NCI-H774 (cell line): ENCODE data around the gene GCC2.
"Not testable (repeated sequence)": the region's sequence is repeated elsewhere in the genome, so short reads cannot be mapped to it uniquely, and the experiment has no call there.

ENCODE experiments used
- DNase-seq: peaks from one replicate; lab custom pipeline; 2025; lab: John Stamatoyannopoulos, UW

GCC2 gene

GRCh38 chr2:108441712-108442111, 7.3 kb upstream of the GCC2 start:
- DNase-seq = no peak

DNA sequence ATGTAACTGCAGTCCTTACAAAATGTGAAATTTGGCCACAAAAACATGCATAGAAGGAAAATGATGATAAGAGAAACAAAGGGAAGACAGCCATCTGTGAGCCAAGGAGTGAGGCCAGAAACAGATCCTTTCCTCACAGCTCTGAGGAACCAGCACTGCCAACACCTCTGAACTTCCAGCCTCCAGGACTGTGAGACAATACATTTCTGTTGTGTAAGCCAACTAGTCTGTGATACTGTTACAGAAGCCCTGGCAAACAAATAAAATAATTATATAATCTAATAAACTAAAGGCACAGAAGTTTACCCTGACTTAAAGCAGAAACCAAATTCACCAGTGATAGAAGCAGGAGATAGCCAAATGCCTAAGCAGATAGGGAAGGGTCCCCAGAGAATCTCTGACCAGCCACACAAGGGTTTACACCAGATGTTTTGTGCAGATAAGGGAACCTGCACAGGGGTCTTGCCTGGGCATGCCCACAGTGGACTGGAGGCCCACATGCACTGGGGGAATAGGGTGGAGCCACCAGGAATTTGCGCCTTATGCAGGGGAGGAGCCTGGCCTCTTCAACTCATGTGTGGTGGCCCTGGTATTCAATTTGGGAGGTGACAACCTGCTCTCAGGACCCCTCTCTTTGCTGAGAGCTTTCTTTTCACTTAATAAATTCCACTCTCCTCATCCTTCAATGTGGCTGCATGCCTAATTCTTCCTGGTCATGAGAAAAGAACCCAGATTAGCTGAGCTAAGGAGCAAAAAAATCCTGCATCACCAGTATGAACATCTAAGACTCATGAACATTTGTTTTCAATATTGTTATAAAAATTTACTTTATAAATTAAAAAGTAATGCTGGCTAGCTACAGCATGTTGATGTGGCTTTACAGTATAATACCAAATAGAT, 3.8 kb upstream of the GCC2 start:
- no peak for DNase-seq

GRCh38 chr2:108446703-108447102, 2.3 kb upstream of the GCC2 start:
- no peak for DNase-seq

- no peak for DNase-seq
These were observed 894 bp upstream of the GCC2 start for GRCh38 chr2:108447947-108448677.

- DNase-seq = peak; percentile 14
These were observed 564 bp downstream of the GCC2 start for GRCh38 chr2:108449410-108450130.

DNA sequence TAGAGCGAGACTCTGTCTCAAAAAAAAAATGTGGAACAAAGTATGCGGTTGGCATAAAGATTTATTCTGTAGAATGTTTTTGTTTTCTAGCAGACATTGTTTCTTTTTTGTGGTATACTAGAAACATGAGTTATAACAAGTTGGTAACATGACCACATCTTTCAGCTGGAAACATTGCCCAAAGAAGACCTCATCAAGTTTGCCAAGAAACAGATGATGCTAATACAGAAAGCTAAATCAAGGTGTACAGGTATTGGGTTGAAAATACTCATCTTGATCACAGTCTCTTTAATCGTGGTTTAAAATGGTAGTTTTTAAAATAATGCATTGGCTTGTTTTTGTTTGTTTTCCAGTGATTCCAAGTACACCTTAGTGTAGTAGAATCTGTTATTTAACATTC, 1.9 kb downstream of the GCC2 start:
- no peak for DNase-seq

- no peak for DNase-seq
These were observed 3.0 kb downstream of the GCC2 start for GRCh38 chr2:108451976-108452375.

DNA sequence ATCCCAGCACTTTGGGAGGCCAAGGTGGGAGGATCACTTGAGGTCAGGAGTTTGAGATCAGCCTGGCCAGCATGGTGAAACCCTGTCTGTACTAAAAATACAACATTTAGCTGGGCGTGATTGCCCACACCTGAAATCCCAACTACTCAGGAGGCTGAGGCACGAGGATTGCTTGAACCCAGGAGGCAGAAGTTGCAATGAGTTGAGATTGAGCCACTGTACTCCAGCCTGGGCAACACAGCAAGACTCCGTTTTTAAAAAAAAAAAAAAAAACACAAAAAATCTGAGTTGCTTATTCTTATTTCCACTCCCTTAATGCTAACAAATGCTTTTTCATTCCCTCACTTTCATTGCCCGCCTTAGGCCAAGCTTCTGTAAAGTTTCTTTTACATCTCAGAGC, 4.5 kb downstream of the GCC2 start:
- not testable (repeated sequence) for DNase-seq

DNA sequence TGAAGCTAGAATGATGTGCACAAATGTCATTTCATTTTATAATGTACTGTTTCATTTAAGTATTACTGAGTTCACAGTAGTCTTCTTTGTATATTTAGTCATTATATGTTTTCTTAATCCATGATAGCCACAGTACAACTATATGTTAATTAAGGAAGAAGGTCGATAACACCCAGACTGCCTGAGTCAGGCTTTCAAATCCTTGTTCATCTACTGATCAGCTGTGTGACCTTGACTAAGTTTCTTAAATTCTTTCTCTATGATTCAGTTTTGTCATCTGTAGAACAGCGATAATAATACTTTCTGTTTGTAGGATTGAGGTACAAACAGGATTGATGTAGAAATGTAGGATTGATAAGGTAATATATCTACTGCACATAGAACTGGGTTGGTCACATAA, 5.4 kb downstream of the GCC2 start:
- no peak for DNase-seq

DNA sequence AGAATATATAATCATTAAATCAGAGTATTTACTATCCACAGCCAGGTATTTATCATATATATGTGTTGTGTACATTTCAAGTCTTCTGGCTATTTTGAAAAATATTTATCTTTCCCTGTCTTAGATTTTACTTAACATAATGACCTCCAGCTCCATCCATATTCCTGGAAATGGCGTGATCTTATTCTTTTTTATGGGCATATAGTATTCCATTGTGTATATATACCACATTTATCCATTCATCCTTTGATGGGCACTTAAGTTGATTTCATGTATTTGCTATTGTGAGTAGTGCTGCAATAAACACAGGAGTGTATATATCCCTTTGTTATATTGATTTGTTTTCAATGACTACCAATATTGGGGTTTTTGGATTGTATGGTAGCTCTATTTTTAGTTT, 6.6 kb downstream of the GCC2 start:
- no peak for DNase-seq

- DNase-seq = no peak
These were observed 9.1 kb downstream of the GCC2 start for GRCh38 chr2:108458082-108458481.

- DNase-seq = no peak
These were observed 10.4 kb downstream of the GCC2 start for GRCh38 chr2:108459441-108459840.

- DNase-seq = no peak
These were observed 11.5 kb downstream of the GCC2 start for GRCh38 chr2:108460345-108461037.

DNA sequence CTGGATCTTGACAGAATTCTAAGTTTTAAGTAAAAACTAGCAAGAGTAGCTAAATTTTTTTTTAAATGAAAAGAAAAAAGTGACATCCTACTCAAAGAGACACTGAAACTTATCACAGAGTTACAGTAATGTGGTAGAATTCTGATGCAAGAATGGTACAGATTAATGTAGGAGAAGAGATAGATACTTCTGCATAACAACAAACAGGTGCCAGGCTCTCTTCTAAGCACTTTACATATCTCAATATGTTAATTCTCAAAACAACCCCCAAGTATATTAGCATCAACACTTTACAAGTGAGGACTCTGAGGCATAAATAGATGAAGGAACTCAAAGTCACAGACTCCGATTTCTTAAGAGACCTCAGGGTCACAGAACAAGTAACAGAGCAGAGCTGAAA, 28.1 kb downstream of the GCC2 start:
- DNase-seq = no peak

DNA sequence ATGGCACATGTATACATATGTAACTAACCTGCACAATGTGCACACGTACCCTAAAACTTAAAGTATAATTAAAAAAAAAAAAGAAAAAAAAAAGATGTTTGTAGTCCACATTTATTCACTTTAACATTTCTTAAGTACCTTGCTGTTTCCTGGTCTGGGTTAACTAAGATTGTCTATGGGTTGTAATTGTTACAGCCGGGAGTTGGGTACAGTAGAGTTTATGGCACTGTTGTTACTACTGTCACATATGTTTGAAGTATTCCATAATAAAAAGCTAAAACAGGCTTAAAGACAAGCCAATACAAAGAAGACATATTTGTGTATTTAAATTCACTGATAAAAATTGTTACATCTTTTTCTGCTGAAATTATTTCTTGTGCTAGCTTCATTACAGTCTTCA, 36.2 kb downstream of the GCC2 start:
- DNase-seq = no peak

DNA sequence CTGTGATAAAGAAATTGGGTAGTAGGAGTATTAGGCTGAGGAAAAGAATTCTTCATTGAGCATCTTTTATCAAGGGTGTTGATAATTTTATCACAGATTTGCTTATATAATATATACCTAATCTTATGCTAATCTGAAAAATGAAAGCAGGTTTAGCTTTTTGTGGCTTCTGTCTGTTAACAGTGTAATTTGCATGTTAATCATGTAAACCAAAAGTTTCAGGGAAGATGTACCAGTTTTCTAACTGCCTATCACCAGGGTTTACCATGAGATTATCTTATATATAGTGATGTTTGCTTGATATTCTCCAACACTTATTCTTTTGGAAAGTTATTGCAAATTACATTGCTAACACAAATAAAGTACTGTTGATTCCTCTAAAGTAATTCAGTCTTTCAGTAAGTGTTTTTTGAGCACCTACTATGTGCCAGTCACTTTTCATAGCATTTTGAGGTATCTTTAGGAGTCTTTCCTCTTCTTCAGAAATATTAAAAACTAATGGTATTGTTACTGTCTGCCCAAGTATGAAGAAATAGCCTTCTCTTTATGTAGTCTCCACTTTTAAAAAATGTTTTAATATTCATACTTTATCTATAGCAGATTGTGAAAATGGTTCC, 41.6 kb downstream of the GCC2 start:
- no peak for DNase-seq

DNA sequence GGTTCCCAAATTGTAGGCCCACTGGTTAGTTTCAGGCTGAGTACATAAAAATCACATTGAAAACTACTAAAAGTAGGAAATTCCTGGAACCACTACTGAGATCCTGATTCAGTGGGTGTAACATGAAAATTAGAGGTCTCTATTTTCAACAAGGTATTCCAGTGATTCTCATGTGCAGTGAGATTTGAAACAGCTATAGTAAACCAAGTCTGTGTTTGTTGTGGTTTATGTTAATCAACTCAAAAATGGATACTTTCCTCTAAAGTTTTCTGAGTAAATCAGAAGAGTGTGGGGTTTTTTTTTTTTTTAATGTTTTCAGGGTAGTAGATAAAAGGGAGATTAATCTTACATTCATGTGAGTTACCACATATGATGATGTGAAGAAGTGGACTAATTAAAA, 42.8 kb downstream of the GCC2 start:
- no peak for DNase-seq

GRCh38 chr2:108492364-108492763, 43.4 kb downstream of the GCC2 start:
- no peak for DNase-seq

- not testable (repeated sequence) for DNase-seq
These were observed 47.2 kb downstream of the GCC2 start for GRCh38 chr2:108496167-108496566.

DNA sequence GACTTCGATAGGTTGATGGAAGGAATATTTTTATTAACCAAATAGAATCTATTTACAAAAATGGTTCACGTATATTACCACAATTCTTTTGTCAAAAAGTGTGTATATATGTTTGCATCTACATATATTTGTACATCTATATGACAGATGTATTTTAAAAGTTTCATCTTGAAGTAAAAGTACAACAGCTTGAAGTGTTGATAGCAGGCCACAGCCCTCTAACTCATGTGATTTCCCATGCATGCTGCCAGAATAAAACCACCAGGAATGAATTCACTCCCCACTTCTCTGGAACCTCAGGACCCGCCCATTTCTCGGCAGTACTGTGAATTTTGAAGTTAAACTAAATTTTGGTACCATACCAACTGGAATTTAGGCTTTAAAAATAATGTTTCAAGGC, 58.6 kb downstream of the GCC2 start:
- not testable (repeated sequence) for DNase-seq

DNA sequence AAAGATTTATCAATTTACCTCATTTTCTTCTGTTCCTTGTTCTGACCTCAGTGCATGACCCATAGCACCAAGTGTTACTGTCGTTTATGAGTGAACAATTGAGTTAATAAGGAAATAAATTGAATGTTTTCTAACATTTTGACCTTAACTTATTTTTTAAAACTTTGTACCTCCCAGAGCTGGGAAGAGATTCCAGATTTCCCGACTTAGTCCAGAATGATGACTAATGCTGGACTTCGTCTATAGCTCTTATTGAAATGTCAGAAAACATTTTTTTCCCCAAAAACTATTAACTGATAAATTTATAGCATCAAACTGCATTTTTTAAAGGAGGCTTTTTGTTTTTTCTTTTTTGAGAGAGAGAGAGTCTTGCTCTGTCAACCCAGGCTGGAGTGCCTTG, 63.4 kb downstream of the GCC2 start:
- DNase-seq = not testable (repeated sequence)

DNA sequence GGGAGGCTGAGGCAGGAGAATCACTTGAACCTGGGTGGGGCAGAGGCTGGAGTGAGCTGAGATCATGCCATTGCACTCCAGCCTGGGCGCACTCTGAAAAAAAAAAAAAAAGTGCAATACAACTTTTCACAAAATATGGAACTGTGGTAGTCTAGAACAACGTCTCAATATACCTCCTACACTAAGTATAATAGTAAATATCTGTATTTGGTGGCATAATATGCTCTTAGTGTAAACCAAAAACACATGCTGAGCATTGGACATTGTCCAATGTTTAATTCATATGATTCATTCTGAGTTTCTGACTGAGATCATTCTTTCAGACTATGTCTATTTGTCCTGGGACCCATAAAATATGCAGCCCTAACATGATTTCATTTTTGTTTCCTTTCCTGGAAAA, 65.5 kb downstream of the GCC2 start:
- DNase-seq = not testable (repeated sequence)
